H1 (cell line): Measurements from ENCODE around the gene PLEKHG1. TPM values are rescaled to one million over a fixed set of nuclear protein-coding genes. Genes with fewer than 3 reads are reported as not detected.

Experiments
- RXRA ChIP-seq: IDR thresholded peaks from 2 replicates; pipeline ENCODE4 v1.6.1; 2011; ENCODE audit warnings: low read depth, mild to moderate bottlenecking, low read length, moderate library complexity; ENCODE audit not compliant: insufficient read depth
- polyA plus RNA-seq, 7 experiments: library from polyadenylated mRNA; depleted of rRNA in 3 of 7; stranded (reverse) in 5 of 7; unstranded in 2 of 7; fragments of >200 nt in 5 of 7; fragments of 200-250 nt in 2 of 7; gene quantifications; 1 replicate in 5 of 7; 2 replicates in 1 of 7; 4 replicates in 1 of 7; pipeline versions ENCODE4 v1.2.1 to v1.2.3, GENCODE V29; 2011 to 2013; ENCODE audit warnings: missing spikeins in 2 of 7, mixed read lengths in 2 of 7
- total RNA-seq: library from RNA; stranded (reverse); fragmentation: NEBNext Ultra II Directional; extraction: Animal tissue kit (Norgen Biotek cat#: 25700); gene quantifications from 2 replicates; pipeline ENCODE4 v1.2.1, GENCODE V29; 2021

Gene PLEKHG1
- total and polyA plus RNA-seq, 2 of the 8 experiments (the other 6 are each of a cell fraction or from before 2014, with no cell fraction given), result 0.94 to 2.2 TPM

GRCh38 chr6:150606647-150607328, 7.1 kb downstream of the PLEKHG1 start (continued):
- no peak for TF ChIP-seq RXRA
